HG03457 (cell line): ENCODE measurements around the gene TOP2A.
A peak's percentile ranks its signal among the peaks of the same experiment; 100 is the strongest.
"Not testable (repeated sequence)": the region's sequence is repeated elsewhere in the genome, so short reads cannot be mapped to it uniquely, and the experiment has no call there.

ENCODE experiments used
- ATAC-seq: cut with Tn5 transposase; IDR thresholded peaks from one replicate; pipeline ENCODE4 v1.9.1; 2021; ENCODE audit warnings: moderate number of reproducible peaks; ENCODE audit not compliant: unreplicated experiment

TOP2A gene

GRCh38 chr17:40431231-40431602 is 13.5 kb upstream of the TOP2A start:
- no peak for ATAC-seq

- no peak for ATAC-seq
Observed at GRCh38 chr17:40430272-40431230, 12.9 kb upstream of the TOP2A start.

- ATAC-seq: no peak
Observed at GRCh38 chr17:40427002-40427491, 9.4 kb upstream of the TOP2A start.

- ATAC-seq: no peak
Observed at GRCh38 chr17:40425741-40426140, 8.0 kb upstream of the TOP2A start.

DNA sequence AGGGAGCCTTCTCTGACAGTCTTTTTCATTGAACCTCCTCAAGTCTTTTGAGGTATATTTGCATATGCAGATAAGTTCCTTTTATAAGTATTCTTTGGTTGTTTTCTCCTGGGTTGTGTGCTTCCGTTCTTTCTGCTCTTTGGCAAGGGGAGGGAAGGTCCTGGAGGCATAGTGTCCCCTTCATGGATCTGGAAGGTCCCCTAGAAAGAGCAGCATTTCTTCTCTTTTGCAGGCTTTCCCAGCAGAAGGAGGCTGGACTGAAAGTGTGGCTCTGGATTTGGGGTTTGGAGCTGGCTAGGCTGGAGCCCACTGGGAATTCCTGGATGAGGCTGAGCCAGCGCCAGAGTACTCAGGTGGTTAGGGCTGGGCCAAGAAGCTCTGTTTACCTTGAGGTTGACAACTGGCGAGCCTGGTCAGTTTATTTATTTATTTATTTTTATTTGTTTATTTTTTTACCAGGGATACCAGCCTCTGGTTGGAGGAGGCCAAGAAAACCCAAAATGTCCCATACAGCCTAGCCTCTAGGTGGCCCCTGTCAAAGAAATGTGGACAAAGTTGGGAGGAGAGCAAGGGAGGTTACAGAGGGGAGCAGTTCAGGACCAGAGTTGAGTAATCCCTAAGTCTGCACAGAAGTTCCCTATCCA is 5.4 kb upstream of the TOP2A start:
- no peak for ATAC-seq

DNA sequence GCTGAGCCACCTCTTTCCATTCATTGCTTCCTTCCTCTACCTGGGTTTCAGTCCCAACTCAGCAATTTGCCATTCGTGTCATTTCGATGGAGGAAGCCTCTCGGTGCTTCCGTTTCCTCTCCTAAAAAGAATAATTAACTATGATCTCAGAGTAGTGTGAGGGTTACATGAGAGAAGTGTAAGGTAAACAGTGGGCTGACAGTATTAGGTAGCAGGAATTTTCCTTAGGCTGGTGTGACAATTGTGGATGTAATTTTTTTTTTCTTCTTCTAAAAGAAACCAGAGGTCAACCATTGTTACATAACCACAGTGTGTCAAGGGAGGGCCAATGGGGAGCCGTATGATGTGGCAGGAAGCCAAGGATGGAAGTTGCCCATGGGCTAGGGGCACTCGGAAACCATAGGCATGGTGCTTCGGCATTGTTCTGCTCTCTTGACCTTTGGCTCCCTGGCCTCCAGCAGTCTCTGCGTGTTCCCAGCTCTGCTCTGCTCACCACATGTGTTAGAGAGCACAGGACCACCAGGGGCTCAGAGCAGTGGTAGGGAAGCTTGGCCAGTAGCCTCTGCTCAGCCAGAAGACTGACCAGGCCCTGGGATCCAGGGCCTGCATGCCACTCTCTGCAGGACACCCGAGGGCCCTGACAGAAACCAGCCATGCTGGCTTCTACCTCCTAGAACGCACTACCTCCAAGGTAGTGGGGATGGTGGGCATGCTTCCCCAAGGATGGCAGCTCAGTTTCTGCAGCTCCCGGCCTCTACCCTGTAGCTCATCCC is 2.0 kb upstream of the TOP2A start:
- no peak for ATAC-seq

- ATAC-seq: no peak
Observed at GRCh38 chr17:40418428-40418706, 671 bp upstream of the TOP2A start.

DNA sequence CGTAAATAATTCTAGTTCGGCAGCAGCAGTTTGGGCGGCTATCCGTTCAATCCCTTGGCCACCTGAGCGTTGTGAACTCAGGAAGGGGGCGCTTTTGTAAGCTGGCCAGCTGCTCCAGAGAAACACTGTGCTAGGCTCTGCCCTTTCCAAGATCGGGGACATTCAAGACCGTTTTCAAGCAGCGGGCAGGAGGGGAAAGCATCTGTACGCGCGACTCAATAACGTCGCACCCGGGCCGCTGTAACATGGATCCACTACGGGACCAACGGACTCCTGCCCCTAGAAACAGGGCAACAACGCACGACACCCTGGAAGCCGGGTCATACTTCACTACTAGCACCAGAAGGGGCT is 463 bp downstream of the TOP2A start:
- ATAC-seq: peak; percentile 8

DNA sequence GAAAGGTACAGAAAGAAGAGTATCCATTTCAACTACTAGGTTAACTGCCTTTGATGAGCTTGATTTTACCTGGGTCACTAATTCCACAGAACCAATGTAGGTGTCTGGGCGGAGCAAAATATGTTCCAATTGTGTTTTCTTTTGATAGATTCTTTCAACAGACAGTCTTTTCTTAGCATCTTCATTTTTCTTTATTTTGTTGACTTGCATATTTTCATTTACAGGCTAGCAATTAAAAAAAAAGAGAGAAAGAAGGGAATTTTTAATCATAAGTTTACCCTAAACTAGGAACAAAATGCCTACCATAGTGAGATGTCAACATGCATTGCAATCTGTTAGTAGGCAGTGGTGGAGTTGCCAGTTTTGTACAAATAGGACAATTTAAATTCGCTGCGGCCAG is 1.0 kb downstream of the TOP2A start:
- no peak for ATAC-seq

DNA sequence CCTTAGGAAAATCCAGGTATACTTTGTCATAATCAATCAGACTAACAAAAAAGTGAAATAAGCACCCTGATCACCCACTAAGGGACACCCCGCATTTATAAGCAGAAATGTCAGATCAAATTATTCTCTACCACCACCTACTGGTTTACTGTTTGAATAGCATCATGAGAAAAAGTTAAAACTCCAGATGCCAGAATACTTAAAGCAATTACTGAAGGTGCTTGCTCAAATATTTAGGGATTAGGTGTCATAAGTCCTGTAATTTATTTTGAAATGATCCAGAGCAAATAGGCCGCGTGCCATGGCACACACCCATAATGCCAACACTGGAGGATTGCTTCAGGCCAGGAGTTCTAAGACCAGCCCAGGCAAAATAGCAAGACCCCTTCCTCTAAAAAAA is 2.3 kb downstream of the TOP2A start:
- no peak for ATAC-seq

DNA sequence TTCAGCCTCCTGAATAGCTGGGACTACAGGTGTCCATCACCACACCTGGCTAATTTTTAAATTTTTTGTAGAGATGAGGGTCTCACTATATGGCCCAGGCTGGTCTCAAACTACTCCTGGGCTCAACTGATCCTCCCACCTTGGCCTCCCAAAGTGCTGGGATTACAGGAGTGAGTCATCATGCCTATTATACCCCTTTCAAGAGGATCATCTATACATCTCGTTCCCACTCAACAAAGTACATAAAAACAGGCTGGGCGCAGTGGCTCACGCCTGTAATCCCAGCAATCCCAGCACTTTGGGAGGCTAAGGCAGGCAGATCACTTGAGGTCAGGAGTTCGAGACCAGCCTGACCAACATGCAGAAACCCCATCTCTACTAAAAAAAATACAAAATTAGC is 3.4 kb downstream of the TOP2A start:
- not testable (repeated sequence) for ATAC-seq

DNA sequence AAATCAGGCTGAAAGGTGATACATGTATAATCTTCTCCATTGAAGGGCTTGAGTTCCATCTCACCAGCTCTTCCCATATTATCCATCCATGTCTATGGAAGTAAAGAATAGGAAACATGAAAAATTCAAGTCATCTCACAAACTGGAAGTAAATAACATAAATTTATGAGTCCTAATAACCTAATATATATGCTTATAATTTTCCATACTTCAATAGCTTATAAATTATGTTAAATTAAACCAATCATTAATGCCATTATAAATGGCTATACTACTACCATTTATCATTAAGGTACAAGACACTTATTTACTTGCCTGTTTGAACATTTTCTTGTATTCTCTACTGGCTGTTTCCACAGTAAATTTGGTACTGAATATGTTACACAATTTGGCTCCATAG is 4.8 kb downstream of the TOP2A start:
- no peak for ATAC-seq

DNA sequence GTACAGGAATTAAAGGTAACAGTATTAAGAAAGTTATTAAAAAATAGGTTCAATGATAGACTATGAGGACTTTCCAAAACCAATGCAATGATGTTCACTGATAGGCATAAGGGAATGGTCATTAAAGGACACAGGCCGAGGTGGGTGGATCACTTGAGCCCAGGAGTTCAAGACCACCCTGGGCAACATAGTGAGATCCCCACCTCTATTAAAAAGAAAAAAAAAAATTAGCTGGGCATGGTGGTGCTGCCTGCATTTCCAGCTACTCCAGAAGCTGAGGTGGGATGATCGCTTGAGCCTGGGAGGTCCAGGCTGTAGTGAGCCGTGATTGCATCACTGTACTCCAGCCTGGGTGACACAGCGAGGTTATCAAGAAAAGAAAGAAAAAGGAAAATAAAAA is 5.9 kb downstream of the TOP2A start:
- no peak for ATAC-seq

GRCh38 chr17:40410082-40410481 is 7.6 kb downstream of the TOP2A start:
- ATAC-seq: no peak

DNA sequence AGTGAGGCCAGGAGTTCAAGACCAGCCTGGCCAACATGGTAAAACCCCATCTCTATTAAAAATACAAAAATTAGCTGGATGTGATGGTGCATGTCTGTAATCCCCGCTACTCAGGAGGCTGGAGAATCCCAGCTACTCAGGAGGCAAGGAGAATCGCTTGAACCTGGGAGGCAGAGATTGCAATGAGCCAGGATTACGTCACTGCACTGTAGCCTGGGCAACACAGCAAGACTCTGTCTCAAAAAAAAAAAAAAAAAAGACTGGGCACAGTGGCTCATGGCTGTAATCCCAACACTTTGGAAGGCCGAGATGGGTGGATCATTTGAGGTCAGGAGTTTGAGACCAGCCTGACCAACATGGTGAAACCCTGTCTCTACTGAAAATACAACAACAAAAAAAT is 8.2 kb downstream of the TOP2A start:
- not testable (repeated sequence) for ATAC-seq

- no peak for ATAC-seq
Observed at GRCh38 chr17:40407460-40407859, 10.2 kb downstream of the TOP2A start.

- ATAC-seq: no peak
Observed at GRCh38 chr17:40404003-40404402, 13.7 kb downstream of the TOP2A start.

DNA sequence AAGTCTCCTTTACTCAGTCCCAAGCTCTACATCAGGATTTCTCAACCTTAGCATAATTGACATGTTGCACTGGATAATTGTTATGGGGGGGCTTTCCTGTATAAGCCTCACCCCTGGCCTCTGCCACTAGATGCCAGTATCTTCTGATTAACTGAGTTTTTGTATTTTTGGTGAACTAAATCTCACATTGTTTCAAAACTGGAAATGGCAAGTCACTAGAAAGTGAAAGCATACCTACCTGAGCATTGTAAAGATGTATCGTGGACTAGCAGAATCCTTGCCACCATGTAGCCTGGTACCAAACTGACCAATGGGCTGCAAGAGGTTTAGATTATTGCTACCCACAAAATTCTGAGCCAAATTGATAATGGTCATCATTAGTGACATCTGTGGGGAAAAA is 15.0 kb downstream of the TOP2A start:
- ATAC-seq: no peak

DNA sequence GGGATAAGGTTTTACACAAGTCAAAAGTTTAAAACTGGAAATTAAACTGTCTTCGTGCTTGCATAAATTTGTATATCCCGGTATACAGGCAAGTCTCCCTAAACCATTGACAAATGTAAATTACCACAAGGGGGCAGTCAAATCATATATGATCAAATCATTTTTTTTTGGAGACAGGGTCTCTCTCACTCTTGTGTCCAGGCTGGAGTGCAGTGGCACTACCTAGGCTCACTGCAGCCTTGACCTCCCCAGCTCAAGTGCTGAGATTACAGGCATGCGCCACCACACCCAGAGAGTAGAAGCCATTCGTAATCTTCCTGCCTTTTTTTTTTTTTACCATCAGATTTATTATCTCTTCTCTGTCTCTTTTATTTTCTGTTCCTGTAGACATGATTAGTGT is 18.5 kb downstream of the TOP2A start:
- ATAC-seq: no peak

GRCh38 chr17:40386555-40386954 is 31.1 kb downstream of the TOP2A start:
- not testable (repeated sequence) for ATAC-seq

DNA sequence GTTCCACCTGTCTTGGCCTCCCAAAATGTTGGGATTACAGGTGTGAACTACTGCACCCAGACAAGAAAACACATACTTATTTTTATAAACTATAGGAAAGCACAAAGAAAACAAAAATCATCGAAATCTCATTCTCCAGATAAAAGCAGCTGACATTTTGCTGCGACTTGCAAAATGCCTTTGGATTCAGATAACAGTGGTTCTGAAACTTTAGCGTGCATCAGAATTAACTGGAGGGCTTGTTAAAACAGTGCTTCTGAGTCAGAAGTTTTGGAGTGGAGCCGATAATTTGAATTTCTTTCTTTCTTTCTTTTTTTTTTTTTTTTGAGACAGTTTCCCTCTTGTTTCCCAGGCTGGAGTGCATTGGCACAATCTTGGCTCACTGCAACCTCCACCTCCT is 35.4 kb downstream of the TOP2A start:
- no peak for ATAC-seq

DNA sequence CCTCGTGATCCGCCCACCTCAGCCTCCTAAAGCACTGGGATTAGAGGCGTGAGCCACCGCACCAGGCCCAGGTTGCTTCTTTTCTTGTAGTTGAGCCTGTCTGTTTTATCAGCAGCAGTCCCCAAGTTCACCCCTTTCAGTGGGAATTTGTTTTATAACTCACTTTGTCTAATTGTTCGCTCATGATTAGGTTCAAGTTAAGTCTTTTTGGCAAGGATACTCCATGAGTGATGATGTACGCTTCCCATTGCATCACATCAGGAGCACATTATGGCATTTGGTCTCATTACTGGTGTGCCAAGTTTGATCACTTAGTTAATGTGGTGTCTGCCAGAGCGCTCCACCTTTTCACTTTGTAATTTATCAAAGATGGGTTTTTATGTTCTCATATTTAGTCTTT is 38.7 kb downstream of the TOP2A start:
- ATAC-seq: no peak
